ENCODE data around the gene CACNA1S.

The CACNA1S gene

DNA sequence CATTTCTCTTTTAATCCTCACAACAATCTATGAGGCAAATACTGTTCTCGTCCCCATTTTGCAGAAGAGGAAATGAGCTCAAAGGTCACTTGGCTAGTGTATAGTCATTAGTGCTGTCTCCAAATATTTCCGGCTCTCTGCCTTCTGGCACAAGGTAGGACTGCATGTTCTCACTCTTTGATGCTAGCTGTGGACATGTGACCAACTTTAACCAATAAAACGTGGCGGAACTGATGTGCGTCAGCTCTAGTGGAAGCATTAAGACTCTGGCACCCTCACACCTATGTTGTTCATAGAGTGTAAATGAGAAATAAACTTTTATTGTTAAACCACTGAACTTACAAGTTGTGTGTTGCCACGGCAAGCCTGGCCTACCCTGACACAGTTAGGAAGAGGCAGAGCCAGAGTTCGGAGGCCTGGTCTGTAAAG lies 83.8 kb downstream of the CACNA1S start:
- Histone ChIP-seq H3K4me1 (ENCODE audit: low read length) (peaks cover 35% of the 10 kb centered on the region), H3K4me2 (ENCODE audit: low read length) (no peak overlapping the region), H3K9me3 (ENCODE audit: insufficient read depth, low read length) (no peaks in the 10 kb centered on the region), H3K9ac (ENCODE audit: low read length) (no peak overlapping the region), H3K79me2 (ENCODE audit: low read length) (peaks cover 6% of the 10 kb centered on the region; the same call in 1 of the 2 replicates), H3K4me3 (ENCODE audit: low read length) (no peak overlapping the region), H3K27ac (ENCODE audit: low read length) (no peak overlapping the region), H4K20me1 (ENCODE audit: insufficient read depth, low read length) (no peaks in the 10 kb centered on the region), H3K27me3 (ENCODE audit: low read depth, low read length) (no peaks in the 10 kb centered on the region), H2AFZ (ENCODE audit: low read depth, low read length) (no peak overlapping the region), H3K36me3 (replicated peaks; ENCODE audit: low read depth, low read length) (no peaks in the 10 kb centered on the region)
- TF ChIP-seq, protein P1, sequence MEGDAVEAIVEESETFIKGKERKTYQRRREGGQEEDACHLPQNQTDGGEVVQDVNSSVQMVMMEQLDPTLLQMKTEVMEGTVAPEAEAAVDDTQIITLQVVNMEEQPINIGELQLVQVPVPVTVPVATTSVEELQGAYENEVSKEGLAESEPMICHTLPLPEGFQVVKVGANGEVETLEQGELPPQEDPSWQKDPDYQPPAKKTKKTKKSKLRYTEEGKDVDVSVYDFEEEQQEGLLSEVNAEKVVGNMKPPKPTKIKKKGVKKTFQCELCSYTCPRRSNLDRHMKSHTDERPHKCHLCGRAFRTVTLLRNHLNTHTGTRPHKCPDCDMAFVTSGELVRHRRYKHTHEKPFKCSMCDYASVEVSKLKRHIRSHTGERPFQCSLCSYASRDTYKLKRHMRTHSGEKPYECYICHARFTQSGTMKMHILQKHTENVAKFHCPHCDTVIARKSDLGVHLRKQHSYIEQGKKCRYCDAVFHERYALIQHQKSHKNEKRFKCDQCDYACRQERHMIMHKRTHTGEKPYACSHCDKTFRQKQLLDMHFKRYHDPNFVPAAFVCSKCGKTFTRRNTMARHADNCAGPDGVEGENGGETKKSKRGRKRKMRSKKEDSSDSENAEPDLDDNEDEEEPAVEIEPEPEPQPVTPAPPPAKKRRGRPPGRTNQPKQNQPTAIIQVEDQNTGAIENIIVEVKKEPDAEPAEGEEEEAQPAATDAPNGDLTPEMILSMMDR (IDR thresholded peaks at IDR 0.05; ENCODE audit: low read depth, low read length) = no peak
- no peak for TF ChIP-seq EZH2phosphoT487 (IDR thresholded peaks at IDR 0.05; ENCODE audit: low read depth)

- Histone ChIP-seq H3K9me3 (ENCODE audit: insufficient read depth, low read length) (no peaks in the 10 kb centered on the region), H3K4me1 (ENCODE audit: low read length) (peaks cover 40% of the 10 kb centered on the region), H3K27ac (ENCODE audit: low read length) (no peak overlapping the region), H4K20me1 (ENCODE audit: insufficient read depth, low read length) (no peaks in the 10 kb centered on the region), H3K79me2 (ENCODE audit: low read length) (peaks cover 22% of the 10 kb centered on the region), H3K36me3 (replicated peaks; ENCODE audit: low read depth, low read length) (no peaks in the 10 kb centered on the region), H3K4me3 (ENCODE audit: low read length) (no peak overlapping the region), H3K27me3 (ENCODE audit: low read depth, low read length) (no peaks in the 10 kb centered on the region), H2AFZ (ENCODE audit: low read depth, low read length) (no peak overlapping the region), H3K4me2 (ENCODE audit: low read length) (peak overlapping the region; percentile 91), H3K9ac (ENCODE audit: low read length) (0 out of 2 replicates have a peak overlapping the region, but pooled peaks have one; percentile 42)
- TF ChIP-seq EZH2phosphoT487 (IDR thresholded peaks at IDR 0.05; ENCODE audit: low read depth) = no peak
- TF ChIP-seq, protein P1 (IDR thresholded peaks at IDR 0.05; ENCODE audit: low read depth, low read length) = no peak
Measured at GRCh38 chr1:201026836-201027235, 85.4 kb downstream of the CACNA1S start.

DNA sequence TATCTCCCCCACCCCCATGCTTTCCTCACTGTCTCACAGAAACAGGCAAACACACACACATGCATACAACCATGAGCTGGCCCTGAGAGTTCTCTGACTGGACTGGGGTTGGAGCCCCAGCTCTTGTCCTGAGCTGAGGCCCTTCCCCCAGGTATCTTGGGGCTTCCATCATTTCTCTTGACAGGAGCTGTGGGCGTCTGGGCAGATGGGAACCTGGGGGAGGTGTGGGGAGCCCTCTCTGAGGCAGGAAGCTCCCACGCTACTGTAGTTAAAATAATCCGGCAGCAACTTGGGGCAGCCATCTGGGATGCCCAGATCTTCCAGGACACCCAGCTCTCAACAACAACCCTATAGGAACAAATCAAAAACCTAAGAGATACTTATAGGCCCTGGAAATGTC lies 86.0 kb downstream of the CACNA1S start:
- no peaks in the 10 kb centered on the region for H4K20me1 ChIP-seq (ENCODE audit: insufficient read depth, low read length)
- no peak for TF ChIP-seq EZH2phosphoT487 (IDR thresholded peaks at IDR 0.05; ENCODE audit: low read depth)
- TF ChIP-seq, protein P1 (IDR thresholded peaks at IDR 0.05; ENCODE audit: low read depth, low read length) = no peak
- no peak overlapping the region for H2AFZ ChIP-seq (ENCODE audit: low read depth, low read length)
- no peak overlapping the region for H3K27ac ChIP-seq (ENCODE audit: low read length)
- H3K36me3 ChIP-seq (replicated peaks; ENCODE audit: low read depth, low read length) = no peaks in the 10 kb centered on the region
- peak overlapping the region; percentile 42; the same call in 1 of the 2 replicates for H3K9ac ChIP-seq (ENCODE audit: low read length)
- no peaks in the 10 kb centered on the region for H3K9me3 ChIP-seq (ENCODE audit: insufficient read depth, low read length)
- peaks cover 46% of the 10 kb centered on the region for H3K4me1 ChIP-seq (ENCODE audit: low read length)
- peak overlapping the region; percentile 72 for H3K4me3 ChIP-seq (ENCODE audit: low read length)
- peak overlapping the region; percentile 91 for H3K4me2 ChIP-seq (ENCODE audit: low read length)
- H3K79me2 ChIP-seq (ENCODE audit: low read length) = peaks cover 28% of the 10 kb centered on the region
- no peaks in the 10 kb centered on the region for H3K27me3 ChIP-seq (ENCODE audit: low read depth, low read length)

GRCh38 chr1:201025571-201026002 lies 86.6 kb downstream of the CACNA1S start:
- Histone ChIP-seq H3K9ac (ENCODE audit: low read length) (peak overlapping the region; percentile 42), H3K4me2 (ENCODE audit: low read length) (peak overlapping the region; percentile 91), H3K27ac (ENCODE audit: low read length) (no peak overlapping the region)

More at GRCh38 chr1:201025571-201026002, 86.6 kb downstream of the CACNA1S start:
- Histone ChIP-seq H3K4me3 (ENCODE audit: low read length) (peak overlapping the region; percentile 72), H3K27me3 (ENCODE audit: low read depth, low read length) (no peaks in the 10 kb centered on the region), H3K36me3 (replicated peaks; ENCODE audit: low read depth, low read length) (no peaks in the 10 kb centered on the region), H3K4me1 (ENCODE audit: low read length) (peaks cover 52% of the 10 kb centered on the region), H4K20me1 (ENCODE audit: insufficient read depth, low read length) (no peaks in the 10 kb centered on the region), H3K9me3 (ENCODE audit: insufficient read depth, low read length) (no peaks in the 10 kb centered on the region), H3K79me2 (ENCODE audit: low read length) (peaks cover 34% of the 10 kb centered on the region), H2AFZ (ENCODE audit: low read depth, low read length) (no peak overlapping the region; the same call in 1 of the 2 replicates)
- TF ChIP-seq, protein P1 (IDR thresholded peaks at IDR 0.05; ENCODE audit: low read depth, low read length) = peak; percentile 58
- no peak for TF ChIP-seq EZH2phosphoT487 (IDR thresholded peaks at IDR 0.05; ENCODE audit: low read depth)
